Aortic smooth muscle cell (primary cell): ENCODE results near the gene RABGEF1. TPM values are rescaled to one million over a fixed set of nuclear protein-coding genes. Genes with fewer than 3 reads are reported as not detected.

Experiments used
- total RNA-seq: library from RNA; depleted of rRNA; stranded (reverse); fragments of >200 nt; gene quantifications from 2 replicates; pipeline ENCODE4 v1.2.3, GENCODE V29; 2014

The RABGEF1 gene
- total RNA-seq: 42.2 and 59.3 TPM in 2 replicates

DNA sequence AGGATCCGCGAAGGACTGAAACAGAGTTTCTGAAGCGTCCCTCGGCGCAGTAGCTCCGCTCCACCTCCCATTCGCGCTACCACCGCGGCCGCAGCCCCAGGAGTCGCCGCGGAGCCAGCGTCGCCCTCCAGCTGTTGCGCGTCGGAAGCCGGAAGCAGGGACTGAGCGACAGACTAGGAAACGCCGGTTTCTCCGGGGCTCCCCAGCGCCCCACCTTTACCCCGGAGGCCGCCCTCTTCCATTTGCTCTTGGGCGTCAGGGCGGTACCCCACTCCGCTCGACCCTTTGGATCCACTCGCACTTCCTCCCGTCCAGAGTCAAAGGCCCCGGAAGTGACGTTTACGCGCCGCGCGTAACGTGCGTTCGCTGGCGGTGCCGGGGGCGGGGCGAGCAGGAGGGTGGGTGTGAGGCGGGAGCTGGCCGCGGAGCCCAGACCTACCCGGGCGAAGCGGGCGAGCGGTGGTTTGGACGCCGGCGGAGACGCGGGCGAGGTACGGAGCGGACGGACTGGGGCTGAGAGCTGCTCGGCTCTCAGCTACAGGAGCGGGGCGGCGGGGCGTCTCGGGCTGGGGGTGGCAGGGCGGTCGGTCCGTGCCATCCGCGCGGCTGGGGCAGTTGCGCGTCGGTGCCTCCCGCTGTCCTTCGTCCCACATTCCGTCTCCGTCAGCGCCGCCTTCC, at the start of gene RABGEF1:
TSS of gene RABGEF1 (plus strand) at position 432 of the 678 bp plus-strand sequence. CDS start 31,167 bp downstream, outside the sequence.

Other genes starting within 250 kb of the RABGEF1 start
- 9.1 and 12.2 TPM in 2 replicates for gene KCTD7, start 111.9 kb upstream of the RABGEF1 start, total RNA-seq
- gene TMEM248, start 180.5 kb downstream of the RABGEF1 start, total RNA-seq: 74.5 and 86.5 TPM in 2 replicates